Posterior vena cava (tissue), 2 donors: Measurements from ENCODE around the gene MACROH2A1. TPM values are rescaled to one million over a fixed set of nuclear protein-coding genes. Genes with fewer than 3 reads are reported as not detected.
A peak's percentile ranks its signal among the peaks of the same experiment; 100 is the strongest.

ENCODE experiments used
- DNase-seq: peaks from one replicate; pipeline ENCODE4 v3.0.0-alpha.2; 2020; ENCODE audit warnings: low spot score
- intact Hi-C, 2 donors: fragments of 100-400 bp; cut with DNase I; formaldehyde crosslinking; loops; one replicate each; pipeline versions ENCODE4 v1.14.1 to v1.14.2; 2022 to 2023
- total RNA-seq, 2 donors: library from RNA; stranded (reverse); fragmentation: NEBNext Ultra II Directional; extraction: Animal tissue kit (Norgen Biotek cat#: 25700); gene quantifications; one replicate each; pipeline ENCODE4 v1.2.1, GENCODE V29; 2021
- donor health status: DM: yes; HTN: yes; CAD: no.
- donor health status: DM: yes; HTN: yes; CAD: no.

Gene MACROH2A1
- total RNA-seq, 2 donors from 2014 or later, result 98.0 to 99.6 TPM

DNA sequence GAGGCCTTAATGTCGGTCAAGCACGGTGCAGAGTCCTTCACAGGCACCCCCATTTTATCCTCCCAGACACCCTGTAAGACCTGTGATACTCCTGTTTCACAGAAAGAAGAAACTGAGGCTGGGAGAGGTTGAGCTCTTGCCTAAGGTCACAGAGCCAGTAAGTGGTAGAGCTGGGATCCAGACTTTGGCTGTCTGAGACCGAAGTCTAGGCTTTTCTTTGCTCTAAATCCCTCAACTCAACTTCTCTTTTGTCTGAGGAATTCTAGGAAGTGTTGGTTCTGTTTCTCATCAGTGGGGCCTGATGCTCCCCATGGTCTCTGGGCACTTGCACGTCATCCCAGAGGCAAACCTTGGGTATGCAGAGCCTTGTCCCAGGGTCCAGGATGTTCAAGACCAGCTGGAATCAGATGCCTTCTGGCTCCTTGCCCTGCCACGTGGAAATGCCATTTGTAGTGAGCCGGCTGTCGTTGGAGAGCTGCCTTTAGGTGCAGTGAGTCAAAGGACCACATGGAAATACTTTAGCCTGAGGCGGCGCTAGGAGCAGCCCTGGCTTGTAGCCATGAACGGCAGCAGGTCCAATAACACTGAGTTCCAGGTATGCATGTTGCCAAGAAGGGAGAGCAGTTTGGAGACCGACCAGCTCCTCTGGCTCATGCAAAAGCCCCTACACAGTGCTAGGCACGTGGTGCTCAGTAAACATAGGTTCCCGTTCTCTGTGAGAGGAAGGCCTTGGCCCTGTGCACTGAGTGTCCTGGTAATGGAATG is 38.9 kb upstream of the MACROH2A1 start:
- DNase-seq, result peak; percentile 76
- intact Hi-C loops, result no loop called here

DNA sequence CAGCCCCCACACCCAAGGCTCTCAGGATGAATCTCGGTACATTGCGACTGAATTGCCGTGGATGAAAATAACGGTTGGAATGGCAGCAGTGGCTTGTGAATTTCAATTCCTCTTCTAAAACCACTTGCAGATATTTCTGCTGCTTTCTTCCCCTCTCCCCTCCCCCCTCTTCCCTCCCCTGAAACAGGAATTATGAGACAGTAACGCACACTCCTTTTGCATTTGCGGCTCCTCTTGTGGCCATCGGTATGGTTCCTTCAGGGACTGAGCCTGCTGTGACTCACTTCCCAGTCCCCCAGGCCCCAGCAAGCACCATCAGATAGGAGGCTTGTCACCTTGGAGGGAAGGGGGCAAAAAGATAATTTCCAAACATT is 38.4 kb upstream of the MACROH2A1 start:
- intact Hi-C loops, result no loop called here
- no peak for DNase-seq

DNA sequence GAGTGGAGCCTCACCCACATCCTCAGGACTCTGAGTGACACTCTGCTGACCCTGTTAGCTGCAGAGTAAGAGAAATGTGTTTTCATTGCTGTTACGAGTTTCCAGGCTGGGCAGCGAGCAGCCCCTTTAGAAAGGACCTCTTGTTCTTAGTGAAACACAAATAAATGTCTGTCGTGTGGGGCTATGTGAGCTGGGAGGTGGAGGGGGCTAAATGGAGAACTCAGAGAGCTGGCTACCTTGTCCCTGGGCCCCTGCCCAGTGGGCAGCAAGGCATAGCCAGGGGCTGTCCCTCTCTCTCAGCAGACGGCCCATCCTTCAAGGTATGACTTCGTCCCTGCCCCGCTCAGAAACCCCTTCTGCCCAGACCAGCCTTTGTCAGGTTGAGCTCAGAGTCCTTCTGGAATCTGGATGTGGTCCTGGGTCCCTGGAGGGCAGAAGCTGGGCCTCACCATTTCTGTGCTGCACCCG is 38.0 kb upstream of the MACROH2A1 start:
- DNase-seq, result no peak
- intact Hi-C loops, result no loop called here

GRCh38 chr5:135435467-135436330 is 36.7 kb upstream of the MACROH2A1 start:
- DNase-seq, result no peak
- intact Hi-C loops, result no loop called here

DNA sequence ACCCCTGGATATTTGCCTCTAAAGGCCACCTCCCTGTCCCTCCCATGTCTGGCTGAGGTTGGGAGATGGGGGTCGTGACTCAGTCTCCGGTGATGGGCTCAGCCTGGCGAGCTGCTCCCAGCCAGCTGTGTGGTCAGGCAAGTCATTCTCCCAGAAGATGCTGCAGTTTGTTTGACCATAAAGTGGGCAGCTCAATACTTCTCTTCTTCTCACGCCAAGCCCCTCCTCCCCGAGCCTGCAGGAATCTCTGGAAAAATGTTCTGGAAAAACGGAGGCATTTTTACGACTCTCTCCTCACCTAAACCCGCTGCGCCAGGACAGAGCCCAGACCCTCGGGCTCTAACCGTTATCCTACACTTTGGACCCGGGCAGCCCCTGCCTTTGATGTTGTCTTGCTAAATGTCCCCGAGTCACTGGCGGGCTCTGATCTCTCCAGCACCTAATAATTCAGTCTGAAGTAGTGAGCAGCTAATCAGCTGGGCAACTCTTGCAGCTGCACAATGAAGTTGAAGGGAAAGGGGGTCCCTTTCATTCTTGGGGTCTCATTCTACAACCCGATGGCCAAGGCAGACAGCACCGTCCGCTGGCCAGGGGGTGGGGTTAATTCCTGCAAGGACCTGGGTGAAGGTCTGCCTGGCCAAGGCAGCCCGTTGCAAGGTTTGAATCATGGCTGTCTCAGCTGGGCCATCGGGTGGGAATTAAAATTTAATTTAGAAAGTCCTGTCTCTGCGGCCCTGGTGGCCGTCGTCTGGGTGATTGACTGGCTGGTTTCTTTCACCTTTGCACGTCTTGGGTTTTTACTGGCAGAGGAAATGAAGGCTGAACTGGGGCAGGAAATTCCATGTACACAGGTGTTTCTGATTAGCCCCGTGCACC is 35.8 kb upstream of the MACROH2A1 start:
- intact Hi-C loops, result no loop called here
- peak; percentile 60 for DNase-seq

GRCh38 chr5:135433681-135434426 is 34.8 kb upstream of the MACROH2A1 start:
- intact Hi-C loops, result no loop called here
- DNase-seq, result peak; percentile 70

- intact Hi-C loops, result no loop called here
- no peak for DNase-seq
Measured at GRCh38 chr5:135432113-135432512, 33.1 kb upstream of the MACROH2A1 start.

DNA sequence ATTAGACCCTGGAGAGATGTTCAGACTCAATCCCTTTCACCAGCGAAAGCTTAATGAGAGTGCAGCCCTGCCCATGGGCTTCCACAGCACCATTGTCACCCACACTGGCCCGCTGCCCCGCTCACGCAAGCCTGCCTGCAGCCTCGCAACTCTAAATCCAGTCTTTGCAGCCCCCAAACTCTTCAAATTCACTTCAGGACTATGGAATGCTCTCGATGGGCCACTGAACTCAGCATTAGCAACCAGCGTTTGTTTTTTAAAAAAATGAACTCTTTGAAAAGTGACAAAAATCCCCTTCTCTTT is 31.1 kb upstream of the MACROH2A1 start:
- DNase-seq, result peak; percentile 69
- intact Hi-C loops, result no loop called here

DNA sequence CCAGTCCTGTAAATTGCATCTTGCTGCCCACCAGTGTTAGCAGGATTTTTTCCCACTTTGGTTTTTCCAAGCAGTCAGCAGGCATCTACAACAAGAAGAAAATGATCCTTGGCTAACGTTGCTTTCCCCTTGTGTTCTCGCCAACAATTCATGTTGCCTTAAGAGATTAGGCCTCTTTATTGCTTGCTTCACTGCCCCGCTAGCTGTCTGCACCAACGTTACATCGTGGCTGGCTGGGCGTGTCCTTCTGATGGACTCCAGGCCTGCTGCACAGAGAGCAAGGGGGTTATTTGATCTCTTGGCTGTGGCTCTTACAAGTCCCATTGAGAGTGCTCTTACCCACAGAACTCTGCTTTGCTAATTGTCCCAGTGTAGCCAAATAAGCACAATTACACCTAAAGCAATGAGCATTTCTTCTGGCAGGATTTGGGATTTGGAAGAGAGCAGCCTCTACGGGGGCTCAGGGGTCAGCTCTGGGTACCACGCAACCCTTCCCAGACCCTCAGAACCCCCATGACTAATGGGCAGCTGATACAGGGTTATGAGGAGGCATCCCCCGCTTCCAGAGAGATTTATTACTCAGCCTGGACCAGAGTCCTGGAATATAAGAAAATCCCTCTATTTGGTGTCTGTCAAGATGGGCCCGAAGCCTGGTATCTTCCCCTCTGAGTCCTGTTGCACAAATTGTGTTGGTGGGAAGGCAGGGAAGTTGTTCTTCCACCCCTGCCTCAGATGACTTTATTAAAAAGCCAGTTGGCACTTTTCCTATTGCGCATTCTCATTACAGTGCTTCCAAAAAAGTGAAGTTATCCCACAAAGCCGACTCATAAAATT is 30.5 kb upstream of the MACROH2A1 start:
- intact Hi-C loops, result no loop called here
- DNase-seq, result peak; percentile 81

GRCh38 chr5:135428586-135428985 is 29.6 kb upstream of the MACROH2A1 start:
- DNase-seq, result no peak
- intact Hi-C loops, result no loop called here

GRCh38 chr5:135426102-135427082 is 27.4 kb upstream of the MACROH2A1 start:
- no peak for DNase-seq
- intact Hi-C loops, result no loop called here

DNA sequence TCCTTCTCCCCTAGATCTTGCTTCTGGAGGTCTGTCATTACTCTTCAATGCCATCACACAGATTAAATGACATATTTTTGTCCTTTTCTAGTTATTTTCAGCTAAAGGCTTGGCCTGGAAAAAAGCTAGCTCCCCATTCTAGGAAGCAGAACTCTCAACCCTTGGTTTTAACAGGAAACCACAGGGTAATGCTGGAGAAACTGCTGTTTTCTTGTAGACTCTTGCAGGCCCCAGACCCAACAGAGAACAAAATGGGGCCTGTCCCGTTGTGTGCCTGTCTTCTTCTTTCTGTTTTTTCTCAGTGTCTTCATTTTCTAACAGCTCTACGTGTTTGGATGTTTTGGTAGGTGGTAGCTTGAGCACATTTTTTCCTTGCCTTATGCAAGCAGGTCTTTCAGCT is 26.6 kb upstream of the MACROH2A1 start:
- no peak for DNase-seq
- intact Hi-C loops, result no loop called here

- DNase-seq, result no peak
- intact Hi-C loops, result no loop called here
Measured at GRCh38 chr5:135423846-135424168, 24.8 kb upstream of the MACROH2A1 start.

DNA sequence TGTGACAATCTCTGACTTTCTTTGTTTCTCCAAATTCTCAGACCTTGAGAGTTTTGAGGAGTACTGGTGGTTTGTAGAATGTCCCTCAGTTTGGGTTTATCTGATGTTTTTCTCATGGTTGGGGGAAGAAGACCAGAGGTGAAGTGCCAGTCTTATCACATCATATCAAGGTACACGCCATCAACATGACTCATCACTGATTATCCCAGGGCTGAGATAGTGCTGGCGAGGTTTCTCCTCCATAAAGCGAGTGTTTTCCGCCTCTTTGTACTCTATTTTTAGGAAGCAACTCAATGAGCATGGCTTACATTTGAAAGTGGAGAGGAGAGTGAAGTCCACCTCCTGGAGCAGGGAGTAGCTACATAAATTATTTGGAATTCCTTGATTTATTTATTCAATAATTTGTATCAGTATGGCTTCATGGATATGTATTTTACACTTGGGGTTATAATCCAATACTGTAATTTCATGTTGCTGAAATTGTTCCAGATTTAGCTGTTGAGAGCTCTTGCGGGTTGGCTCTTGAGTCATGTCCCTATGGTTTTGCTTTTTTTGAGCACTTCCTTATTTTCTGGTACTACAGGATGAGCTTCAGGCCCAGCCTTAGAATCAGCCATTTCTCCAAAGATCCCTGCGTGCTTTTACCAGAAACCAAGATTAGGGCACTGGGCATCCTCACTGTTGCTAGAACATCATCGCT is 24.3 kb upstream of the MACROH2A1 start:
- DNase-seq, result no peak
- intact Hi-C loops, result no loop called here

GRCh38 chr5:135422419-135422818 is 23.4 kb upstream of the MACROH2A1 start:
- intact Hi-C loops, result no loop called here
- no peak for DNase-seq

- intact Hi-C loops, result no loop called here
- no peak for DNase-seq
Measured at GRCh38 chr5:135417083-135417482, 18.1 kb upstream of the MACROH2A1 start.

DNA sequence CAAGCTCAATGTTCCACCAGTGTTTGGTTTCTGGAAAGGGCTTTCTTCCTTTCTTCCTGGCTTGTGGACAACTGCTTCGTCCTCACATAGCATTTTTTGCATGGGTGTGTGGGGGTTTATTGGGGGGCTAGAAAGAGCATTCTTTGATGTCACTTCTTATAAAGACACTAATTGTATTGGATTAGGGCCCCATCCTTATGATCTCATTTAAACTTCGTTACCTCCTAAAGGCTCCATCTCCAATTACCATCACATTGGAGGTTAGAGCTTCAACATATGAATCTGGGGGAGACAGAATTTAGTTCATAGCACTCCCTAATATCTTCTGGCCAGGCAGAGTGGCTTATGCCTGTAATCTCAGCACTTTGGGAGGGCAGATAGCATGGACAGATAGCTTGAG is 6.1 kb upstream of the MACROH2A1 start:
- intact Hi-C loops, result no loop called here
- no peak for DNase-seq
